Stimulated activated naive CD8-positive, alpha-beta T cell treated with anti-CD3 and anti-CD28 coated beads, Interleukin-15, Interleukin-2, amounts not matched to agents 100 U/mL and 50 U/mL, for 24 hours (primary cell): Measurements from ENCODE around the gene TRIM32.
"Not testable (repeated sequence)": the region's sequence is repeated elsewhere in the genome, so short reads cannot be mapped to it uniquely, and the experiment has no call there.

Source experiments
- ATAC-seq: fragments of 150-1000 bp; cut with Tn5 transposase; one replicate; pipeline ENCODE4 v1.10.0; 2021
- DNase-seq: peaks from one replicate; pipeline ENCODE4 v3.0.0; 2021

TRIM32 gene

GRCh38 chr9:116674210-116674980, 12.7 kb upstream of the TRIM32 start:
- ATAC-seq, result no peak
- no peak for DNase-seq

DNA sequence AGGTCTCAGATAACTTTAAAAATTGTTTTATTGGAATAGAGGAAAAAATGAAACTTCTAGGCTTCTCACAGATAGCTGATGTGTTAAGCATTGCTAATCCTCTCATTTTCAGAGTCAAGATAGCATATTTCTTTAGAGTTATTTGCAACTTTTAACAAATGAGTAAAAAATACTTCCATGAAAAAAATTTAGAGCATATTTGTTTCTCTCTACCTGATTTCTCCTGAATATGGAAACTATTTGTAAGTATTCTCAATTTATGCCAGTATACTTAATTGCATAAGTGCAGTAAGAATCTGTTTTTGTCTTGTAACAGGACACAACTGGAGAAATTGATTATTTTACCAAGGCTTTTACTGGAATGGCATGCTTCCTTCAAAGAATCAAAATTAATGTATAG, 3.6 kb upstream of the TRIM32 start:
- DNase-seq (no peak), ATAC-seq (no peak)

GRCh38 chr9:116685166-116685565, 1.9 kb upstream of the TRIM32 start:
- no peak for DNase-seq
- no peak for ATAC-seq

- DNase-seq, result no peak
- no peak for ATAC-seq
These were observed 970 bp upstream of the TRIM32 start for GRCh38 chr9:116686135-116686534.

DNA sequence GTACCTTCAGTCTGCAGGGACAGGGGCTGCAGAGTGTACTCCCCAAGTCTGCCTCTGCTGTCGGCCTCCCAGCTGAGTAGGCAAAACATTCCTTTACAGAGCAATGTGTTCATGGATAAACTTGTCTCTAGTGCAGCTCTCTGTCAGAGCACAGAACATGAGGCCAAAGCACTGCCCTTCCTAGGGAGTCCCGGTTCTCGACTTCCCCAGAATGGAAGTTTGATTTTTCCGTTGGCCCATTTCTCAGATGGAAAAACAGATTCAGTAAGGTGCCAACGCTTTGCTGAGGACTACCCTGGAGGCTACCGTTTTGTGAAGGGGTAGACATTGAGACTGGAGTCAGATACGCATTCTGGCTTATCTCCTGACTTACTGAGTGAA, 422 bp upstream of the TRIM32 start:
- DNase-seq (peak; percentile 10), ATAC-seq (no peak)

DNA sequence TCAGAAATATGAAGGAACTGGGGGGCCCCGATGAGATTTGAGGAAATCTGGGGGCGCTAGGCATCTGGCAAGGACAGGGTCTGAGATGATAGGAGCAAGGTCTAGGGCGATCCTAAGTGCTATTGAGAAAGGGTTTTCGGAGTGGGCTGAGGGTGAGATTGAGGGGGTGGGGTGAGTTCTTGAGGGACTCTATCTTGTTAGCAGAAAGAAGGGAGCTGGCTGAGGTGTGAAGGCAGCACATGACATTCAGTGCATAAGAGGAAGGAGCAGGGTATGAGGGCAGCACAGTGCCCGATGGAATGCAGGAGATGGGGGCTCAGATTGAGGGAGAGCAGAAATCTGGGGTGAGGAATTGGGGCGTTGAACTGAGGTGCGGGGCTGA, 640 bp downstream of the TRIM32 start:
- DNase-seq (peak; percentile 11), ATAC-seq (peak; percentile 9)

- DNase-seq, result no peak
- no peak for ATAC-seq
These were observed 1.8 kb downstream of the TRIM32 start for GRCh38 chr9:116688806-116689485.

DNA sequence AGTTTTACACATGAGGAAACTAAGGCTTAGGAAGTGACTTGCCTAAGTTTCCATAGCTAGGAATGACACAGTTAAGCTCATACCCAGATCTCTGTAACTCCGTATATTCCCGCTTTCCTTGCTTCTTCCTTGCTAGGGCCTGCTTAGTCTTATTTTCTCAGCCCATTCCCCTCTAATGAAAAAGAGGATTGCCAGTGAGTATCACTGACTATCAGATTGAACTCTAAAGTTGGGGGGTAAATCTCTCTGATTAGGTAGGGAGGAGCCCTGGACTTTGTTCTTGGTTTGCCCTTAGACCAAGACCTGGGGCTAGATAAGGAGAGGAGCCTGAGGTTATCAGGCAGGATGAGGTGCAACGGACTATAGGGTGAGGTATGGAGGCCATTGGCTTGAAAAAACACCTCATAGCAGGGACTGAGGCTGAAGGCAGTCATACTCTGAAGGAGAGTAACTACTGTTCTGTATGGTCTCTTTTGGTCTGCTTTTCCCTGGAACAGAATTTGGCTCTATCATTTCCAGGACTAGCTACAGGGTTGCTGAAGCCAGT, 2.5 kb downstream of the TRIM32 start:
- no peak for ATAC-seq

DNA sequence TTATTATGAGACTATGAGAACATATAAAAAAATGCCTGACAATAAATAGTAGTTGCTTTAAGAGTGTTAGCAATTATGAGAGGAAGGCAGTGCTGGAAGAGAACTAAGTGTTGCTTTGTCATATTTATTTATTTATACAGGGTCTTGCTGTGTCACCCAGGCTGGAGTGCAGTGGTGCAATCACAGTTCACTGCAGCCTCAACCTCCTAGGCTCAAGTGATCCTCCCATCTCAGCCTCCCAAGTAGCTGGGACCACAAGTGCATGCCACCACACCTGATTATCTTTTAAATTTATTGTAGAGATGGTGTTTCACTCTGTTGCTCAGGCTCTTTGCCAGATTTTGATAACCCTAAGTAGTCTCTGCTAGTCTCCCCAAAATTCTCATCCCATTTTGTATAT, 3.7 kb downstream of the TRIM32 start:
- not testable (repeated sequence) for DNase-seq, ATAC-seq

More for the DNA sequence above, 2.5 kb downstream of the TRIM32 start:
- DNase-seq, result no peak

DNA sequence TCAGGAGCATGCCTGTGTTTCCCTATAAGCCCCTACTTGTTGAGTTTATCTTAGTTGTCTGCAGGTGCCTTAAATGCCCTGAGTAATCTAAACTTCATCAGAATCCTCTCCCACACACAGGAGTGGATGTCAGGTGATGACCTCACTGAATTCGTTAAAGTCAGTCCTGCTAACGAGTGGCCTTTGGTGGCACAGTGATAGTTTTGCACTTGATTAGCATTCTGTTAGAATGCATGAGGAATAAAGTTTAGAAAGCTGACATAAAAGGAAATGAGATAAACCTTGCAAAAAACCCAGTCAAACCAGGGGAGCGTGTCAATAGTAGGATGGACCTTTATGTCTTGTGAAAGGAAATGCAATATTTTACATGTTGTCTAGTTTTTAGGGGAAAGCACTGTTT, 4.5 kb downstream of the TRIM32 start:
- ATAC-seq (no peak), DNase-seq (no peak)

- DNase-seq, result no peak
- ATAC-seq, result no peak
These were observed 5.5 kb downstream of the TRIM32 start for GRCh38 chr9:116692616-116693015.

- ATAC-seq (peak; percentile 30), DNase-seq (no peak)
These were observed 6.2 kb downstream of the TRIM32 start for GRCh38 chr9:116693233-116693731.

GRCh38 chr9:116694785-116695291, 7.7 kb downstream of the TRIM32 start:
- ATAC-seq, result no peak

DNA sequence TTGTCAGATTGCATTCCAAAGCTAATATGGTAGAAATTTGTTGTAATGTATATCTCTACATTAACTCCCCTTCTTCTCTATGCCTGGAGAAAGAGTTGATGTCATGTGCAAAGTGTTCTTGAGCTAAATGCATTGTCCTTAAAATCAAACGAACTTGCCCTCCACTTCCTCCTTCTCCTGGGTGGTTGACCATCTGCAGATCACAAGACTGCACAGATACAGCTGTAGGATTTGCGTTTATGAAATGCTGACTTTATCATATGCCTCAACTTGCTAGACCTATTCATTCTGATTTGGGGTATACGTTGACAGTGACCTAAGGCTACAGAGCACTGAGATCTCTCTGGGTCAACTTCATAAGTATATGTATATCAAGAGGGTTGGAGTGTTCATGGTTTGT, 8.3 kb downstream of the TRIM32 start:
- ATAC-seq (no peak), DNase-seq (no peak)

More at GRCh38 chr9:116694785-116695291, 7.7 kb downstream of the TRIM32 start:
- no peak for DNase-seq

DNA sequence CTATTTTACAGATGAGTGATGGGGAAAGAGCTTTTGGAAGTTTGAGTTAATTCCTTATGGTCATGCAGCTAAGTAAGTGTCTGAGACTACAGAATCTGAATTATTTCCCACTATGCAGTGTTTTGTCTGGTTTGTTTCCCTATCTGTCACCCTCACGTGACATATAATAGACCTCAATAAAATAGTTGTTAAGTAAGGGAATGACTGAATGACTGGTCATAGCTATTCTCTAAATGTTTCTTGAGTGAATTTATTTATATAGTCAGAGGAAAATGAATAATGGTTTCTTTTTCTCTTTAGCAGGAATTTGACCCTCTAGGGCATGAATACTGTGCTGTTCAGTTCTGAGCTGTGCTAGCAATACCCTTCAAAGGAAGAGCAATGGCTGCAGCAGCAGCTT, 10.3 kb downstream of the TRIM32 start:
- ATAC-seq (no peak), DNase-seq (no peak)

GRCh38 chr9:116697887-116698286, 10.8 kb downstream of the TRIM32 start:
- ATAC-seq (no peak), DNase-seq (no peak)

DNA sequence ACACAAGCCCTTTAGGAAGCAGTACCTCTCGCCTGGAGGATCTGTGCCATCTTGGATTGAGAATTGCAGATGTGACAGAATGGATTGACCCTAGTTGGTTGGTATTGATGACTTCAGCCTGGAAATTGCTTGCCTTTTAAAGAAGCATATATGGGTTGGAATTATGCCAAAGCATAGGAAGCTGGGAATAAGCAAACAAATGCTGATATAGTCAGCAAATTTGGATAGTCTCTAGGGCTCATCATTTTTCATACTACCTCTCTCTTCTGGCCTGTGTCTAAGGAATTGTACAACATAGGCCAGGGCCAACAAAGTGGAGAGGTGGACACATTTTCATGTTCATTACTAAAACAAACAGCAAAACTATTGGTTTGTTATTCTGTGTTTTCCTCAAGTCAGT, 13.2 kb downstream of the TRIM32 start:
- ATAC-seq (no peak), DNase-seq (no peak)

DNA sequence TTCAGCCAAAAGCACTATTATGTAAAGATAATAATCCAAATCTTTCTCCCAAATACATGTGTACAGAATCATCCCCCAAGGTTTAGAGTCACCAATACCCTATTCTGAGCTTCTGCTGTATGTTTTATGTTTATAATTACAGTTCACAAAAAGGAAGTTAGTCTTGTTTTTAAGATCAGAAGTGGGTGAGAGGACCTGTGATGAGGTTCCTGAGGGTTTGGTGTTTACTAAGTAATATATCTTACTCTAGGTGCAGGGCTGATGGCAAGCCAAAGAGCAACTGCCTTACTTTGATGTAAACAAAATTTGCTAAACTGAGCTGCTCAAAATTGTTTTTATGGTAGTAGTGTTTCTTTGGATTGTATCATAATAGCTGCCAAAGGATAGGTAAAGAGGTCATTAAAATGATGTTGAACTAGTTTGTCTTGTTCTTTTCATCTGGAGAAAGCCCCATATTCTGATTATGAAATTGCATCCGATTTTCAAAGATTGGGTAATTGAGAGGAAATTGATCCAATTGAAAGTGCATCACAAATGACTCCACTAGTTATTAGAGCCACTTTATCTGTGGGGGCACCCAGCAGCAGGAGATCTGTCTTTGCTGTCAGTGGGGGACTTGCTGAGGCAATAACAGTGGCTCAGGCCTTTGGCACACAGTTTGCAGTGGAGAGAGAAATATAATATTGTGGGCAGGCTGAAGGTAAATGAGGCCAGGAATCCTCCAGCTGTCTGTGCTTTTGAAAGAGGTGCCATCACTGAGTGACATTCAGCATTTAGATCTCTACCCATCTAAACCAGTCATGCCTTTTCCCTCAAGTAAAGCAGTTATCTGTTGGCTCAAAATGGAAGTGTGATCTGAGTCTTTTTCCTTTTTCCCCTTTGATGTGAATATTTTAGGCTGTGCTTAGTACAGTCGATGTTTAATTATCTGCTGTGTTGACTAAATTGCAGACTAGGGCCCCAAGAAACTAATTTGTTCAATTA, 14.1 kb downstream of the TRIM32 start:
- no peak for ATAC-seq
- no peak for DNase-seq

DNA sequence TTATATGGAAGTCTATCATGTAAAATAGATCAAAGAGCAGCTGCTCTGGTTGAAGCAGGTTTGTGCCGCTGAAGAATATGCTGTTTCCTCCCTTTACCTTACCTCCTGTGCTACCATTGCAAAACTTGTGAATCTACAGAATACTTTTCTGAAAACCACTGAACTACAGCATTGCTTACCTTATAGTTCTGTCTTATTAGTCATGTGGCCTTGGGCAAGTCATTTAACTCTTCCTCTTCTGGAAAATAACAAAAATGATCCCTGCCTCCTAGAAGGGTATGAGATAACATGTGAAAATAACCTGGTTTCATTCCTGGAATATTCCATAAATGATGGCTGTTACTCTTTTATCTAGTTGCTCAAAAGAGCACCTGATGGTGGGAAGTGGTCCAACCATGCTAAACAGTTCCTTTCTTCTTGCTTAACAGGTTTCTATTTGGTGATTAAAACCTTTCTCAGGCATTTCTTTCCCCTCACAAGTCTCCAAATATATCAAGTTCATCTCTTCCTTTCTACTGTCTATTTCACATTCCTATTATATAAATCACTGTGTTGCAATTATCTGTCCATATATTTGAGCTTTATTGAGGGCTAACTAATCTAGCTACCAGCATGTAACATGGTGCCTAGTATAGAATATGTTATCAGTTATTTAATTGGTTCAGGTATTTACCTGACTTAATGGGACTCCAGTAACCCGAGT, 15.0 kb downstream of the TRIM32 start:
- no peak for DNase-seq
- no peak for ATAC-seq

DNA sequence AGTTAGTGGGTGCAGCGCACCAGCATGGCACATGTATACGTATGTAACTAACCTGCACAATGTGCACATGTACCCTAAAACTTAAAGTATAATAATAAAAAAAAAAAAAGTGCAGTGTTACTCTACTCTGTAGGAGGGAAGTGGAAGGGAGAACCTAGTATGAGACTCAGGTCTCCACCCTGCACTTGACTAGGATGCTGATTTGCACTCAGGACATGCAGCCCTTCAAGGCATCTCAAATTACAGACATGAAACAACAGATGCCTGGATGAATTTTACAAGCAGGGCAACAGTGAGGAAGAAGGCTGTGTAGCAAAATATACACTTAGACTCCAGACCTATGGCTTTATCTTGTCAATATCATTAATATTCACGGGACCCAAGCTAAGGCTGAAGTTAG, 16.5 kb downstream of the TRIM32 start:
- no peak for ATAC-seq

GRCh38 chr9:116704470-116704869, 17.4 kb downstream of the TRIM32 start:
- no peak for DNase-seq

More for the DNA sequence above, 16.5 kb downstream of the TRIM32 start:
- DNase-seq, result no peak

More at GRCh38 chr9:116704470-116704869, 17.4 kb downstream of the TRIM32 start:
- ATAC-seq, result no peak
